GM19238 (cell line): ENCODE results near the gene HBQ1.
"Not testable (repeated sequence)": the region's sequence is repeated elsewhere in the genome, so short reads cannot be mapped to it uniquely, and the experiment has no call there.

Source experiments
- DNase-seq: peaks from one replicate; pipeline ENCODE4 v3.0.0; 2011; ENCODE audit warnings: low spot score; ENCODE audit not compliant: insufficient read length

The HBQ1 gene

DNA sequence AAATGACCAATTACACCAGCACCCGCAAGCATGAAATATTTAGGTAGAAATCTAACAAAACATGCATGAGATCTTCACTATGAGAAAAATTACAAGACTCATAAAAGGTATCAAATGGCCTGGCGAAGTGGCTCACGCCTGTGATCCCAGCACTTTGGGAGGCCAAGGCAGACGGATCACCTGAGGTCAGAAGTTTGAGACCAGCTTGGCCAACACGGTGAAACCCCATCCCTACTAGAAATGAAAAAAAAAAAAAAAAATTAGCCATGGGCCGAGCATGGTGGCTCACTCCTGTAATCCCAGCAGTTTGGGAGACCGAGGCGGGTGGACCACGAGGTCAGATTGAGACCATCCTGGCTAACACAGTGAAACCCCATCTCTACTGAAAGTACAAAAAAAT is 23.8 kb downstream of the HBQ1 start:
- DNase-seq, result not testable (repeated sequence)

DNA sequence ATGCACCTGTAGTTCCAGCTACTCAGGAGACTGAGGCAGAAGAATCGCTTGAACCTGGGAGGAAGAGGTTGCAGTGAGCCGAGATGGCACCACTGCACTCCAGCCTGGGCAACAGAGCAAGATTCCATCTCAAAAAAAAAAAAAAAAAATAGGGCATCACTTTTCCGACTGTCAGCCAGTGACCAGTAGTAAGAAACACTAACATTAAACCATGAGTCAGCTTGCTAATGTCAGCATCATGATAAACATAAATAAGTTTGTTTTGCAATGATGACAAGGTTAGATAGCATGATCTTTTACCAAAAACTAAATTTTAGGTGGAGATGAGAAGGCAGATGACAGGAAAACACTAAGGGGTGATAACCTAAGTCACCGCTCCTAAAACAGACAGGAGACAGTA is 29.1 kb downstream of the HBQ1 start:
- DNase-seq, result not testable (repeated sequence)

DNA sequence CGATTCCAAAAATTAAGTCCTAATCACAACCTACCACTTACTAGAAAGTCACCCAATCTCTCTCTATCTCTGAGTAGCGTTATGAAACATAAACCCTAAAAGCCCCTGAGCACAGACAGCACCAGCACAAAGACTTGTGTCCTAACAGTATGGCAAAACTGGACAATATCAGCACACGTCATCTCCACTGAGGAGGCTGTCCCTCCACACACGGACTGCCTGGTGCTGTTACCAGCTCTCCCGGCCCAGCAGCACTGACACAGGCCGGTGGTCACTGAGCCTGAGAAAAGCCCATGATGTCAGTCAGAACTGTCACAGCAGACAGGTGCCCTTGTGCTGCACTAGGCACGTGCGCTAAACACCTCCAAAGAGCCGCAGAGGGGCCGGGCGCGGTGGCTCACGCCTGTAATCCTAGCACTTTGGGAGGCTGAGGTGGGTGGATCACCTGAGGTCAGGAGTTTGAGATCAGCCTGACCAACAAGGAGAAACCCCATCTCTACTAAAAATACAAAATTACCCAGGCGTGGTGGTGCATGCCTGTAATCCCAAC is 31.4 kb downstream of the HBQ1 start:
- not testable (repeated sequence) for DNase-seq

DNA sequence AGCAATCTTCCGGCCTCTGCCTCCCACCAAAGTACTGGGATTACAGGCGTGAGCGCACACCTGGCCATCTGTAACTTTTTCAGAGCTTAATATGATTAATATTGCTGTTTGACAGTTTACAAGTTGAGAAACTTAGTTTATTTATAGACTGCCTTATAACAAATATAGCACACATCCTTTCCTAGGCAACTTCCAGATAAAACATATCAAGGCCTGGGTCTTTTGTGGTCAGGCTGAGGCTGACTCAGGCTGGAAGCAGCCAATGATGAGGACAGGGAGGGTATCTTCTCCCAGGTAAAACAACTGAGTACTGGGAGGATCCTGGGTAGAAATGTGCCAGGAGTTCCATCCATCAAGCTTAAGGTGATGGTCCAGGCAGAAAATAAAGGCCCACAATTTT is 32.7 kb downstream of the HBQ1 start:
- no peak for DNase-seq

DNA sequence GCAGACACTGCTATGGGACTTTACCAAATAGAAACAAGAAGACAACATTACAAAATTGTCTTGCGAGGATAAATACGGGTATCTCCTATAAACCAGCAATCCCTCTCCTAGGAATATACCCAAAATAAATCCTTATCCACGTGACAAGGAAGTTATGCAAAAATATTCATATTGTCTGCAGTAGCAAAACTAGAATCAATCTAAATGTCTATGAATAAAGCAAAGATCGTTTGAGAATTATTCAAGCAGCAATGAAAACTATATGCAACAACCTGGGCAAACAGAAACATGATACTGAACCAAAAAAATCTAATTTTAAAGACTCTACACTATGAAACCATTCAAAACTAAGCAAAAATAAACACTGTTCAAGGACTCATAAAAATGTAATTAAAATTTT is 39.8 kb downstream of the HBQ1 start:
- no peak for DNase-seq

DNA sequence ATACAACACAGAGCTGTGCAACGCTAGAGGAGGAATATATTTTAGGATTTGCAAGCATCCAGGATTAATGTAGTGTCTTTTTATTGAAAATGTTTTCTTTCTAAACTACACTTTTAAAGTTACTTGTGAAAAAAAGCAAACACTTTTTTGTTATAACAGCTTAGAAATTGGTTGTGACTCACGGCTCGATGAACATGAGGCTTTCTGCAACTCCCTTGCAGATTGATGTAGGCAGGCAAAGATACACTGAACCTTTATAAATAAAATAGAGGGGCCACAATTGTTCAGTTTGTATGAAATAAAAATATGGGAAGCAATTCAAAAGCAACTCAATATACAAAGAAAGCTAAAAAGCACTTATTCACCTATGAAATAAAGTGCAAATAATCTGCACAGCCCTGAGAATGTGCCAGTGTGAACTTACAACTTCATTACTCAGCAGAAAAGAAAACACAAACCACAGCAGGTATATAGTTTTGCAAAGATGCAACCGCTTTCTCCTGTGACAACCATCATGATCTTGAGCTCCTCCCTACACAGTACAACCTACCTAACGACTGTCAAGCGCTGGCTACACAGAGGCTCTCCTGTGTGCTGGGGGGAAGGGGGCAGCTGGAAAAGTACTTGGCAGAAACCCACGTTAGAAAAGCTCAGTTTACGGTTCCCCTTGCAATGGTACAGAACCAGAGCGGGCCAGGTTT is 48.0 kb downstream of the HBQ1 start:
- no peak for DNase-seq

DNA sequence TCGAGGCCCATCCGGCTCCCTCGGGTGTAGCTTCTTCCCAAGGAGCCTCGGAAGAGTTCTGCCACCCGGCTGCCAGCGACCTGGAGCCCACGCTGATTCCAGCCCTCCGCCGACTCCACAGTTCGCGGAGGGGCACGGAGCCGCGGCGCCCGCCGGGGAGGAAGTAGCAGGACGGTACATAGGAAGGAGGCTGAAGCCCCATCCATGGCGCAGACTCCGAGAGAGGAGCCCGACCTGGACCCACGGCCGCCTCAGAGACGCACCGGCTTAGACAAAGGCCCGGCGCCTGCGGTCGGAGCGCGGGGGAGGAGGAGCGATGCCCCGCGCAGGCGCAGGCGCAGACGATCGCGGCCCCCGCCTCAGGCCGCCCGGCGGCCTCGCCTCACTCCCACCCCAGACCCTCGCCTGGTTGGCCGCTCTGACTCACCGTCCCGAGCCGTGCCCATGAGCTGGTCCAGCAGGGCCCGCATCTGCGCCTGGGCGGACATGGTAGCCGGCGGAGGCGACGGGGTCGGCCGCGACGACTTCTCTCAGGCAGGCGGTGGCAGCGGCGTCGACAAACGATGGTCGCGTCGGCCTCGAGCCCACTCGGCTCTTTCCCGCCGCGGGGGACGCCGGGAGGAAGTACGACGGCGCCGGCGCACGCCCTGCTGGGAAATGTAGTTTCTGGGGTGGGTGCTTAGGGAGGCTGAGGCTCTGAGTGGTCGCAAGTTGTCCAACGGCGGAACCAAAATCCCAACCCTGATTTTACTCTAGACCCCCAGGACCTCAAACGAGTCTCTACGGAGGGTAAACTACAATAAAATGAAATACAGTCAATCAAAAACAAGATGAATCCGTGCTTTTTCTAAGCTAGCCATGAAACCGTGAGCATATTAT is 48.8 kb downstream of the HBQ1 start, which contains the start of gene LUC7L:
Gene LUC7L, minus strand, starts transcription at position 598 of the 879 bp plus-strand sequence. Its CDS starts 110 bp downstream, at position 488.
- peak; percentile 90 for DNase-seq

DNA sequence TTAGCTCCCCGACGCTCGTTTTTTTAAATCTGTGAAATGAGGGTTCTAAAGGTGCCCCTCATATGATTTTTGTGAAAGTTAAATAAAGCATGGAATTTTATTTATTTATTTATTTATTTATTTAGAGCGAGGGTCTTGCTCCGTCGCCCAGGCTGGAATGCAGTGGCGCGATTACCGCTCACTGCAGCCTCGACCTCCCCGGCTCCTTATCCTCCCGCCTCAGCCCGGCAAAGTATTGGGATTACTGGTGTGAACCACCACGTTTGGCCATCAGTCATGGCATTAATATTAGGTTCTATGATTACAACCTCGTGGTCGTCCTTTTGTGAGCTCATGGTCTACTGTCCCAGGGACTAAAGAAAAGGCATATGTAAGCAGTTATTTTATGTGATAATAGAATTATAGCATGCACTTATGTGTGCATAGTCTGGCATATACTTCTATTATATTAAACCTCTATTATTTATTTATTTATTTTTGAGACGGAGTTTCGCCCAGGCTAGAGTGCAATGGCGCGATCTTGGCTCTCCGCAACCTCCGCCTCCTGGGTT is 49.5 kb downstream of the HBQ1 start:
- DNase-seq, result no peak

DNA sequence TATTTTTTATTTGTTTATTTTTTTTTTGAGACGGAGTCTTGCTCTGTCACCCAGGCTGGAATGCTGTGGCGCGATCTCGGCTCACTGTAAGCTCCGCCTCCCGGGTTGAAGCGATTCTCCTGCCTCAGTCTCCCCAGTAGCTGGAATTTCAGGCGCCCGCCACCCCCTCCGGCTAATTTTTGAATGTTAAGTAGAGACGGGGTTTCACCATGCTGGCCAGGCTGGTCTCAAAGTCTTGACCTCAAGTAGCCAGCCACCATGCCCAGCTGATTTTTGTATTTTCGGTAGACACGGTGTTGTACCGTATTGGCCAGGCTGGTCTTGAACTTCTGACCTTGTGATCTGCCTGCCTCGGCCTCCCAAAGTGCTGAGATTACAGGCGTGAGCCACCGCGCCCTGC is 50.1 kb downstream of the HBQ1 start:
- DNase-seq, result not testable (repeated sequence)
